Astrocyte of the cerebellum (primary cell): ENCODE measurements around the gene UBAC2.

Source experiments
- DNase-seq: peaks from one replicate; pipeline ENCODE4 v3.0.0-alpha.2; 2011; ENCODE audit warnings: low read depth
- H3K4me3 ChIP-seq: 2 replicates; pipeline ENCODE4 v1.5.1; 2011; ENCODE audit warnings: mild to moderate bottlenecking, low read depth, low read length, moderate library complexity
- in situ Hi-C: cut with HindIII; loops from 2 replicates; pipeline ENCODE4 v1.10.0; 2017; ENCODE audit warnings: low sequenced_read_pairs
- TF ChIP-seq, protein P1 (sequence below): IDR thresholded peaks from 2 replicates; pipeline ENCODE4 v1.5.1; 2012; ENCODE audit warnings: low read length, low read depth, moderate library complexity, mild to moderate bottlenecking; ENCODE audit errors: missing control alignments

UBAC2 gene

DNA sequence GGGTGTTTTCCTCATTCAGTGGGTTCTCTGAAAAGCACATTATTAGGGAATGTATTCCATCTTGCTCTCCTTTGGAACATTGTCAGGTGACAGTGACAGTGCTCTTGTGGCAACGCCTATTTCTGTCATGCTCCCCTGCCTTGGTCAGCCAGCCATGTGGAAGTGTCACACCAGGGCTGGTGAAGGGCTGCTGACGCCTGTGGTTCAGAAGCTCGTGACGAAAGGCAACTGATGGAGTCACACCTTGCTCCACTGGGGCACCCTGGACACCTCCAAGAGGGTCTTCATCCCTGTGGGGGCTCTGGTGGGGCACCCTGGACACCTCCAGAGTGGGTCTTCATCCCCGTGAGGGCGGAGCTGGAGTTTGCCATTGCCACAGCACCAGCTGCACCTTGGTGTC lies 175.5 kb downstream of the UBAC2 start:
- no peak for DNase-seq
- in situ Hi-C loops: no loop called here
- H3K4me3 ChIP-seq: no peak overlapping the region
- TF ChIP-seq, protein P1, sequence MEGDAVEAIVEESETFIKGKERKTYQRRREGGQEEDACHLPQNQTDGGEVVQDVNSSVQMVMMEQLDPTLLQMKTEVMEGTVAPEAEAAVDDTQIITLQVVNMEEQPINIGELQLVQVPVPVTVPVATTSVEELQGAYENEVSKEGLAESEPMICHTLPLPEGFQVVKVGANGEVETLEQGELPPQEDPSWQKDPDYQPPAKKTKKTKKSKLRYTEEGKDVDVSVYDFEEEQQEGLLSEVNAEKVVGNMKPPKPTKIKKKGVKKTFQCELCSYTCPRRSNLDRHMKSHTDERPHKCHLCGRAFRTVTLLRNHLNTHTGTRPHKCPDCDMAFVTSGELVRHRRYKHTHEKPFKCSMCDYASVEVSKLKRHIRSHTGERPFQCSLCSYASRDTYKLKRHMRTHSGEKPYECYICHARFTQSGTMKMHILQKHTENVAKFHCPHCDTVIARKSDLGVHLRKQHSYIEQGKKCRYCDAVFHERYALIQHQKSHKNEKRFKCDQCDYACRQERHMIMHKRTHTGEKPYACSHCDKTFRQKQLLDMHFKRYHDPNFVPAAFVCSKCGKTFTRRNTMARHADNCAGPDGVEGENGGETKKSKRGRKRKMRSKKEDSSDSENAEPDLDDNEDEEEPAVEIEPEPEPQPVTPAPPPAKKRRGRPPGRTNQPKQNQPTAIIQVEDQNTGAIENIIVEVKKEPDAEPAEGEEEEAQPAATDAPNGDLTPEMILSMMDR: no peak

DNA sequence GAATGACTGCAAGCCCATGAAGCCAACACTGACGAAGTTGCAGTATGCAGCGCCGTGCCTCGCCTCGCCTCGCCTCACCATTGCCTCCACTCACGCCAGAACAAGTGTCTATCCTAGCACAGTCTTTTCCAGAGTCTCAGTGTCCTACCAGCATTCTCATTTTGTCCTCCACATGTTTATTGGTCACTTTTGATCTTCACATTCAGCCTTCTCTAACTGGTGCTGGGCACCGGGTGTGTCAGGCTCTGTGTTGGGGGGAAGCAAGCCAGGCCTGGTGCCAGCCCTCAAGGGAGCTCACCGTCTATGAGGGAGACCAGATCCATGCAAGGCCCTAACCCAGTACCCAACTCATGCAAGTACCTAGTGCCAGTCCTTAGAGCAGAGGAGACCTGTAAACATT lies 176.3 kb downstream of the UBAC2 start:
- in situ Hi-C loops: no loop called here
- TF ChIP-seq, protein P1: no peak
- DNase-seq: no peak
- no peak overlapping the region for H3K4me3 ChIP-seq

DNA sequence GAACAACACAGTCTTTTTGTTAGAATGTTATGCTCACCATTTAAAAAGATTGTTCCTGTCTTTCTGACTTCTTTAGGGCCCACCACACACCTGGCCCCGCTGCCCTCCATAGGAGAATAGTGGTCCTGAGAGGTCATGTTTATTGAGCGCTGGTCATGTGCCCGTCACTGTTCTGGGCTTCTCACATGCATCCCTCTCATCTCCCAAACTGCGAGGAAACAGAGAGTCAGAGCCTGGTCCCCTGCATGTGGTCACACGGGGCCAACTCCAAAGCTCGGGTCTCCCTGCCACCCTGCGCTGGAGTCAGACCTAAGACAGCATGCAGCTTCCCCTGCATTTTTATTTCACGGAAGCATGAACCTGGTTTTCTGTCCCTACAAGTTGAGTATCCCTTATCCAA lies 177.0 kb downstream of the UBAC2 start:
- in situ Hi-C loops: no loop called here
- DNase-seq: no peak
- H3K4me3 ChIP-seq: no peak overlapping the region
- TF ChIP-seq, protein P1: no peak

DNA sequence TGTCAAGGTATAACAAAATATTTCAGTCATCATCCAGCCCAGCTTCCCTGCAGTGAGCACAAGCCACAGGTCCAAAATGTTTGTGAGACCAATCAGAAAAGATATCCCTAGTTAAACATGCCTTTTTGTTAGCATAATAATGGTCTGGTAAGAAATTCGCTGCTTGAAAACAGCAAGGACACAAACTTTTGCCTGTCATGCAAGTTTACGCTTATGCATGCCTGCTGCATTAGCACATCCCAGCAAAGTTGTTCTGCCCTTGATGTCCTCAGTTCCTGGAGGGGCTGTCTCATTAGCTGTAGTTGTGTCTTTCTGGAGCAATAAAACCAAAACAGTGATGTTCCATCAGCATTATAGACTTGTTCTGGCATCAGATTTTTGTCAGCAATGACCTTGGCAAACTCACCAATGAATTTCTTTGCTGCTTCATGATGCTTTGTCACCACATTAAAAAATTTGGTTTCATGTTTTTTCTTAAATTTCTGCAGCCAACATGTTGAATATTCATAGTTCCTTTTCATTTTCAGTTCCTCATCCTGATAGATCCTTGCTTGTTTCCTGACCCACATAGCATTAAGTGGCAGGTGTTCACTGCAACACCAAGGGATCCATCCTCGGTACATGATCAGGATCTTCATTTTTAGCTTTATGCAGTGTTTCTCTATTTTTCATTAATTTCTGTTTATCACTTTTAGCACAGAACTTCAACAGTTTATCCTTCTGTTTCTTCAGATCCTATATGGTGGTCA lies 178.5 kb downstream of the UBAC2 start:
- H3K4me3 ChIP-seq: no peak overlapping the region
- TF ChIP-seq, protein P1: no peak
- in situ Hi-C loops: no loop called here
- no peak for DNase-seq

DNA sequence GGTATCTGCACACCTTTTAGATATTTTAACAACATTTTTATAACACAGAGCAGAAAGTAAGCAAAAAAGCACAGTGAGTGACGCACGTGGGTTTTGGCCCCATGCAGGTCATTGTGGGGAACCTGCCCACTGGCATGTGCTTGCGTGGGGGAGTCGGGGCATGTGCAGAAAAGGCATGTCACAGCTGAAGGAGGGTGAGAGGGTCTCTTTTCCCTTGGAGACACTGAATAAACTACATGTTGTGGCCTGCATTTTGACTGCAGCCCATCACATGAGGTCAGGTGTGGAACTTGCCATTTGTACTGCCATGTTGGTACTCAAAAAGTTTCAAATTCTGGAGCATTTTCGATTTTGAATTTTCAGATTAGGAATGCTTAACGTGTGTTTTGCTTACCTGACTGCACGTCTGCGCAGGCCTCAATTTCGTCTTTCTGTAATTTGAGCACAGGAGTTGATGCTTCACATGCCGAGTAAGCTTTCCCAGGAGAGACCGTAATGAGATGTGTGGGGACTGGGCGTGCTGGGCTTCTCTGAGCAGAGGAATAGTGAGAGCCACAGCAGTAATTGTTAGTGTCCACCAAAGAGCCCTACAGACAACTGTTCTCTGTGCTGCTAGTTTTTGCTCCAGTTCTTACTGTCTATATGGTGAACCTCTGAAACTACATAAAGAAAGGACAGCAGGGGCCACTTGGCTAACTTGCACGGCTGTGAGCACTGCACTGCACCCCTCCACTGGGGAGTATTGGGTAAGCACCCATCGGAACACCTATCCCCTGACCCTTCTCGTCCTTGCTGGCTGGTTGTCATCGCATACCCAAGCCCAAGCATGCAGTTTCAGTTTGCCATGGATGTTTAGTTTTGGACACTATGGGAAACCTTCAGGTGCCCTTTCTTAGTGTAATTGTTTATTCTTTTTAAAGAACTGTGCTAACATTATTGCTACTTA lies 179.5 kb downstream of the UBAC2 start:
- TF ChIP-seq, protein P1: no peak
- in situ Hi-C loops: no loop called here
- no peak for DNase-seq
- H3K4me3 ChIP-seq: no peak overlapping the region

DNA sequence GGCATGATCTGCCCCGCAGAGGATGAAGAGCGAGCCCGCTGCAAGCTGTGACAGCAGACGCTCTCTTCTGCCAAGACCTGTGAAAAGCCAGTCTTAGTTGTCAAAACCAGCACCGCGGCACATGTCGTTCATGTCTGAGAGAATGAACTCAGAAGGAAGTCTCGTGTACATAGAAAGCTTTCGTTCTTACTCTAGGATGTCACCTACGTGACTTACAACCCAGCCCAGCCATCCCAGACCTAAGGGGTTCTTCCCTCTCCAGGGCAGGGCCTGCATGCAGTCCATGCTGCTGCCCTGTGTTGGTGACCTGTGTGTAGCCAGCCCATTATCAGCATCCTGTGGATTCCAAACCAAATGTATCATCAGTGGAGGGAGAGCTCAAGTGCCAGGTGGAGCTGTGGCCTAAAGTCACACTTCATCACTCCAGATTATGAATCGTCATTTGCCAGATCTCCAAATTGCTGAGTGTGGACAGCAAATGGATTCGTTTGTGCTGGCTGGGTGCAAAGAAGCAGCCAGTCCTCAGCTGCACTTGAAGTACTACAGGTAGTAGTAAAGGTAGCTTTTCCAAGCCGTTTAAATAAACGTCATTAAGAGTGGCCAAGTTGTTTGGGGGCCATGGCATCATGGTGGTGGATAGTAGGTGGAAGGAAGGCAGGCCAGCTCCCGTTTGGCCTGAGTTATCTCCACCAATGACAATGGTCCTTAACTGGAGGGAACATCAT lies 180.4 kb downstream of the UBAC2 start:
- DNase-seq: no peak
- no peak overlapping the region for H3K4me3 ChIP-seq
- in situ Hi-C loops: no loop called here
- TF ChIP-seq, protein P1: no peak
